ENCODE measurements around the gene AMPH.

DNA sequence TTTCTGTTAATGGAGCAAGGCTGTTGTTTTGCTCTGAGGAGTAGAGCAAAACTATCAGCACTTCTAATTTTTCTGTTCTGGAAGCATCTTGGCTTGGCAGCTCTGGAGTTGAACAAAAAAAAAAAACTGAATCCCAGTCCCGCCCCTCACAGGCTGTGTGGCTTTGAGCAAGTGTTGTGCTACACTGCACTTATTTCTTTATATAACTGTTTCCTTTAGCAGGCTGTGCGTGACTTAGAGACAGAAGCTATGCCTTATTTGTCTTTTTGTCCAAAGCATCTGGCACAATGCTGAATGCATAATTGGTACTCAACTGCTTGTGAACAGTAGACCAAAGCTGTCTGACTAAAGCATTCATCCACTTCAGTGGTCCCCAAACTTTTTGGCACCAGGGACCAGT lies 96.1 kb downstream of the AMPH start:
- TF ChIP-seq, protein P1, sequence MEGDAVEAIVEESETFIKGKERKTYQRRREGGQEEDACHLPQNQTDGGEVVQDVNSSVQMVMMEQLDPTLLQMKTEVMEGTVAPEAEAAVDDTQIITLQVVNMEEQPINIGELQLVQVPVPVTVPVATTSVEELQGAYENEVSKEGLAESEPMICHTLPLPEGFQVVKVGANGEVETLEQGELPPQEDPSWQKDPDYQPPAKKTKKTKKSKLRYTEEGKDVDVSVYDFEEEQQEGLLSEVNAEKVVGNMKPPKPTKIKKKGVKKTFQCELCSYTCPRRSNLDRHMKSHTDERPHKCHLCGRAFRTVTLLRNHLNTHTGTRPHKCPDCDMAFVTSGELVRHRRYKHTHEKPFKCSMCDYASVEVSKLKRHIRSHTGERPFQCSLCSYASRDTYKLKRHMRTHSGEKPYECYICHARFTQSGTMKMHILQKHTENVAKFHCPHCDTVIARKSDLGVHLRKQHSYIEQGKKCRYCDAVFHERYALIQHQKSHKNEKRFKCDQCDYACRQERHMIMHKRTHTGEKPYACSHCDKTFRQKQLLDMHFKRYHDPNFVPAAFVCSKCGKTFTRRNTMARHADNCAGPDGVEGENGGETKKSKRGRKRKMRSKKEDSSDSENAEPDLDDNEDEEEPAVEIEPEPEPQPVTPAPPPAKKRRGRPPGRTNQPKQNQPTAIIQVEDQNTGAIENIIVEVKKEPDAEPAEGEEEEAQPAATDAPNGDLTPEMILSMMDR (optimal IDR thresholded peaks at IDR 0.05 in 1 of 3, IDR thresholded peaks at IDR 0.05 in 1 of 3, conservative IDR thresholded peaks at IDR 0.05 in 1 of 3; ENCODE audit: extremely low read depth in 1 of 3, insufficient read depth in 2 of 3, low read length in 3 of 3) = no peak
- no peak for TF ChIP-seq EZH2 (IDR thresholded peaks at IDR 0.05; ENCODE audit: low read length)
